H9 (cell line): ENCODE data around the gene TMEM266. TPM values are rescaled to one million over a fixed set of nuclear protein-coding genes. Genes with fewer than 3 reads are reported as not detected.

Experiments
- DNase-seq: peaks from one replicate; pipeline ENCODE4 v3.0.0-alpha.2; 2017
- H2AFZ ChIP-seq: one replicate; pipeline ENCODE4 v1.6.1; 2013; ENCODE audit warnings: mild to moderate bottlenecking, low read length, control low read depth, moderate library complexity
- H2AK5ac ChIP-seq: 2 replicates; pipeline ENCODE4 v1.6.1; 2013; ENCODE audit warnings: low read length, control low read depth, mixed read lengths; ENCODE audit not compliant: insufficient read length
- H2BK120ac ChIP-seq: one replicate; pipeline ENCODE4 v1.6.1; 2013; ENCODE audit warnings: low read depth, mild to moderate bottlenecking, low read length, control low read depth, inconsistent platforms; ENCODE audit not compliant: poor library complexity, severe bottlenecking
- H2BK12ac ChIP-seq: 2 replicates; pipeline ENCODE4 v1.6.1; 2013; ENCODE audit warnings: low read length, control low read depth, mixed read lengths, low read depth; ENCODE audit not compliant: insufficient read length
- H2BK15ac ChIP-seq: 2 replicates; pipeline ENCODE4 v1.6.1; 2013; ENCODE audit warnings: low read depth, low read length, control low read depth
- H2BK20ac ChIP-seq: one replicate; pipeline ENCODE4 v1.6.1; 2013; ENCODE audit warnings: low read depth, mild to moderate bottlenecking, low read length, control low read depth, inconsistent platforms; ENCODE audit not compliant: poor library complexity, severe bottlenecking
- H2BK5ac ChIP-seq: 2 replicates; pipeline ENCODE4 v1.6.1; 2013; ENCODE audit warnings: low read length, control low read depth, mixed read lengths; ENCODE audit not compliant: insufficient read length
- H3K14ac ChIP-seq: 2 replicates; pipeline ENCODE4 v1.6.1; 2013; ENCODE audit warnings: low read length, control low read depth; ENCODE audit not compliant: insufficient read depth
- H3K18ac ChIP-seq: 2 replicates; pipeline ENCODE4 v1.6.1; 2013; ENCODE audit warnings: low read depth, mild to moderate bottlenecking, mixed read lengths, low read length, control low read depth; ENCODE audit not compliant: insufficient read length
- H3K23ac ChIP-seq: 2 replicates; pipeline ENCODE4 v1.6.1; 2013; ENCODE audit warnings: low read length, control low read depth, mixed read lengths, low read depth; ENCODE audit not compliant: insufficient read length
- H3K23me2 ChIP-seq: 2 replicates; pipeline ENCODE4 v1.6.1; 2013; ENCODE audit warnings: low read depth, mild to moderate bottlenecking, mixed read lengths, low read length, control low read depth; ENCODE audit not compliant: insufficient read length, poor library complexity, severe bottlenecking
- H3K27ac ChIP-seq: 2 replicates; pipeline ENCODE4 v1.5.1; 2013; ENCODE audit warnings: low read length, control low read depth, mixed read lengths, low read depth; ENCODE audit not compliant: insufficient read length
- H3K27me3 ChIP-seq: 2 replicates; pipeline ENCODE4 v1.6.1; 2013; ENCODE audit warnings: low read length, control low read depth, inconsistent platforms; ENCODE audit not compliant: insufficient read depth
- H3K4ac ChIP-seq: 2 replicates; pipeline ENCODE4 v1.6.1; 2013; ENCODE audit warnings: low read depth, mild to moderate bottlenecking, control low read depth, inconsistent platforms, low read length, moderate library complexity
- H3K4me1 ChIP-seq: 2 replicates; pipeline ENCODE4 v1.6.1; 2013; ENCODE audit warnings: low read length, control low read depth, inconsistent platforms; ENCODE audit not compliant: insufficient read depth
- H3K4me2 ChIP-seq: 2 replicates; pipeline ENCODE4 v1.6.1; 2013; ENCODE audit warnings: low read length, control low read depth, mixed read lengths; ENCODE audit not compliant: insufficient read length, insufficient read depth
- H3K56ac ChIP-seq: 2 replicates; pipeline ENCODE4 v1.6.1; 2013; ENCODE audit warnings: low read depth, mild to moderate bottlenecking, mixed read lengths, low read length, control low read depth; ENCODE audit not compliant: insufficient read length
- H3K79me1 ChIP-seq: 2 replicates; pipeline ENCODE4 v1.6.1; 2013; ENCODE audit warnings: low read depth, mild to moderate bottlenecking, moderate library complexity, low read length, control low read depth, inconsistent platforms; ENCODE audit not compliant: insufficient read depth, poor library complexity, severe bottlenecking
- H3K79me2 ChIP-seq: 2 replicates; pipeline ENCODE4 v1.6.1; 2013; ENCODE audit warnings: low read length, control low read depth, inconsistent platforms; ENCODE audit not compliant: insufficient read depth
- H3K9ac ChIP-seq: 2 replicates; pipeline ENCODE4 v1.6.1; 2013; ENCODE audit warnings: low read length, control low read depth, mixed read lengths; ENCODE audit not compliant: insufficient read length; ENCODE audit errors: extremely low read depth
- H3K9me3 ChIP-seq: one replicate; pipeline ENCODE4 v1.6.1; 2013; ENCODE audit warnings: low read depth, low read length, inconsistent platforms; ENCODE audit not compliant: control insufficient read depth
- H3T11ph ChIP-seq: one replicate; pipeline ENCODE4 v1.6.1; 2013; ENCODE audit warnings: mild to moderate bottlenecking, low read length, control low read depth, inconsistent platforms
- H4K20me1 ChIP-seq: one replicate; pipeline ENCODE4 v1.6.1; 2013; ENCODE audit not compliant: control insufficient read depth, insufficient read length, insufficient read depth
- H4K5ac ChIP-seq: 2 replicates; pipeline ENCODE4 v1.6.1; 2013; ENCODE audit warnings: low read depth, mild to moderate bottlenecking, mixed read lengths, low read length, control low read depth; ENCODE audit not compliant: insufficient read length
- H4K8ac ChIP-seq: replicated peaks from 2 replicates; pipeline ENCODE4 v1.6.1; 2013; ENCODE audit warnings: low read length, control low read depth, mixed read lengths, low read depth; ENCODE audit not compliant: insufficient read length
- H4K91ac ChIP-seq: 2 replicates; pipeline ENCODE4 v1.6.1; 2013; ENCODE audit warnings: low read depth, mild to moderate bottlenecking, moderate library complexity, mixed read lengths, low read length, control low read depth; ENCODE audit not compliant: insufficient read length
- H3K27ac Mint-ChIP-seq, 3 experiments: 2 replicates in 2 of 3; 3 replicates in 1 of 3; pipeline ENCODE4 v1.8.0; 2020 to 2021; ENCODE audit warnings: mixed read lengths in 3 of 3, mild to moderate bottlenecking in 1 of 3, moderate library complexity in 1 of 3
- H3K27me3 Mint-ChIP-seq: 2 replicates; pipeline ENCODE4 v1.8.0; 2021; ENCODE audit warnings: low read depth, mild to moderate bottlenecking, moderate library complexity, mixed read lengths
- H3K36me3 Mint-ChIP-seq, 3 experiments: 2 replicates in 2 of 3; 3 replicates in 1 of 3; pipeline ENCODE4 v1.8.0; 2020 to 2021; ENCODE audit warnings: low read depth in 3 of 3, mixed read lengths in 3 of 3; ENCODE audit not compliant: insufficient read depth in 1 of 3
- H3K4me1 Mint-ChIP-seq, 2 experiments: 2 replicates each; pipeline ENCODE4 v1.8.0; 2020; ENCODE audit warnings: mixed read lengths in 2 of 2
- H3K4me3 Mint-ChIP-seq, 2 experiments: 2 replicates in 1 of 2; 3 replicates in 1 of 2; pipeline ENCODE4 v1.8.0; 2020 to 2021; ENCODE audit warnings: mild to moderate bottlenecking in 2 of 2, mixed read lengths in 2 of 2, moderate library complexity in 1 of 2
- H3K9me3 Mint-ChIP-seq, 2 experiments: 2 replicates in 1 of 2; 3 replicates in 1 of 2; pipeline ENCODE4 v1.8.0; 2020; ENCODE audit warnings: mild to moderate bottlenecking in 2 of 2, mixed read lengths in 2 of 2, moderate library complexity in 1 of 2
- CTCF ChIP-seq: fragments of 200-600 bp; sonication (generic); conservative IDR thresholded peaks from 3 replicates; pipeline ENCODE4 v1.8.0; 2021; ENCODE audit warnings: antibody characterized with exemption, mild to moderate bottlenecking
- WGBS: extraction: QIAGEN DNeasy Blood & Tissue Kit; methylation state at CpG from one replicate; pipeline ENCODE4 v1.1.7; 2013; ENCODE audit warnings: missing lambda C conversion rate, low lambda C conversion rate, mixed read lengths; ENCODE audit not compliant: insufficient read length; ENCODE audit errors: extremely low coverage; 5-methylcytosine and 5-hydroxymethylcytosine counted together
- total RNA-seq: library from RNA; stranded (reverse); gene quantifications from 2 replicates; pipeline ENCODE4 v1.2.1, GENCODE V29; 2021

TMEM266 gene
- total RNA-seq, 1 experiment from 2014 or later: 0.81 TPM

GRCh38 chr15:76168237-76168984, 108.6 kb downstream of the TMEM266 start:
- Histone ChIP-seq H2AK5ac (no peak overlapping the region), H4K20me1 (peaks cover 3% of the 10 kb centered on the region), H3K9ac (no peak overlapping the region), H3K56ac (no peak overlapping the region), H3K23me2 (no peaks in the 10 kb centered on the region), H3K4me1 (no peaks in the 10 kb centered on the region; the same call in 1 of the 2 replicates), H2BK12ac (no peak overlapping the region), H4K8ac (no peak overlapping the region), H2BK5ac (no peak overlapping the region), H3K23ac (no peak overlapping the region), H2BK20ac (no peak overlapping the region), H2AFZ (no peak overlapping the region), H3K9me3 (no peaks in the 10 kb centered on the region), H3K79me2 (no peaks in the 10 kb centered on the region), H4K91ac (no peak overlapping the region), H3K14ac (no peak overlapping the region), H3K27me3 (no peaks in the 10 kb centered on the region), H2BK15ac (no peak overlapping the region), H3K4me2 (no peak overlapping the region), H3T11ph (no peak overlapping the region), H3K79me1 (no peaks in the 10 kb centered on the region), H4K5ac (no peak overlapping the region), H2BK120ac (no peak overlapping the region), H3K18ac (no peak overlapping the region), H3K27ac (no peak overlapping the region), H3K4ac (no peak overlapping the region)
- Mint-ChIP-seq H3K9me3 (no peaks in the 10 kb centered on the region), H3K4me1 (peaks cover 8 to 13% of the 10 kb centered on the region in 2 experiments), H3K4me3 (no peak overlapping the region; a peak in 1 of 5 replicates), H3K27ac (peak overlapping the region in 1 of 3 experiments; percentile 25; a peak in 1 of 7 replicates), H3K36me3 (no peaks in the 10 kb centered on the region; a peak in 1 of 7 replicates), H3K27me3 (peaks cover 3% of the 10 kb centered on the region)
- no peak for DNase-seq
- WGBS: no CpG with 5 or more reads among the region's 14 CpGs
- TF ChIP-seq CTCF: no peak
